T follicular helper cell (primary cell): ENCODE data around the gene MTERF4.
A peak's percentile ranks its signal among the peaks of the same experiment; 100 is the strongest.

Experiments
- DNase-seq: peaks from one replicate; pipeline ENCODE4 v3.0.0-alpha.2; 2020; ENCODE audit warnings: low read depth

Gene MTERF4

DNA sequence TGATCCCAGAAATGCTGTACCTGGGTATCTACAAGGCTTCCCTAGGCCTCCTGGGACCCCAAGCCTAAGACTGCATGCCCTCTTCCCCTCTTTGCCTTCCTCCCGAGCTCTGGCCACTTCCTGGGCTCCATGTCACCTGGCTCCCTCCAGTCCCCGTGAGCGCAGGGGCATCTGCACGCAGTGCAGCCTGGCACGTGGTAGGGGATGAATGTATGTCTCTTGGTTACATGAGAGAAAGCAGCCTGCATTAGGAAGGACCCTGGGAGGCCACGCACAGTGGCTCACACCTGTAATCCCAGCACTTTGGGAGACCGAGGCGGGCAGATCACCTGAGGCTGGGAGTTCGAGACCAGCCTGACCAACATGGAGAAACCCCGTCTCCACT is 31.3 kb upstream of the MTERF4 start:
- no peak for DNase-seq

DNA sequence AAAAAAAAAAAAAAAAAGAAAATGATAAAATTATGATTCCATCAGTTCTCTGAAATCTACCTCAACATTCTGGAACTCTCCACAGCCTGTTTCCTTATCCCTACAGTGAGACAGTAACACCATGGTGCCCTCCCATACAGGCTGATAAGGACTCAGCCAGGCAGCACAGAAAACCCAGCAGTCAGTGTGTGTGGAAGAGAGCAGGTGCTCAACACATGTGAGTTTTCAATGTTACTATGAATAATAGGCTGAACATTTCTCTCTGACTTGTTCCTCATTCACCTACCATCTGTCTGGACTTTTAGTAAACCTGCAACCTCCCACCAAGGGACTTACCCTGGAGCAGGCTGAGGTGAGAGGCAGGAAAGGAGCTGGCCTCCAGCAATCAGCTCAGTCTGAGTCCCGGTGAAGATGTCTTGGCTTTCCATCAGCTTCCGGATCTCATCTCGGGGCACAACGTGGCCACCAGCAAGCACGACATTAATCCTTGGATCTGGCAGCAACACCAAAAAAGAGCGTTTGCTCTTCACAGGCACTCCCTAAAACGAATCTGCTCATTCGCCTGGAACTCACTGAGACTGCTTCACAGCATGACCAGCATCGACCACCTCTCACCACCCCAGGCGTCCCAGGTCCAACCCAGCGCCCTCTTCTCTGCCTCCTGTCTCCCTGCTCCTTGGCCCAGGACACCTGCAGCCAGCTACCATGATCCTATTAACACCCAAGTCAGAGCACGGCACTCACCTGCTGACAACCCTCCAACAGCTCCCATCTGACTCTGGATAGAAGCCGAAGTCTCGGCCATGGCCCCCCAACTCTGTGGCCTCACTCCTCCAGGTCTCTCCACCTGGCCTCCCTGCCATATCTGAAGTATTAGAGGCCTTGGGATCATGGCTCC is 30.7 kb upstream of the MTERF4 start:
- no peak for DNase-seq

DNA sequence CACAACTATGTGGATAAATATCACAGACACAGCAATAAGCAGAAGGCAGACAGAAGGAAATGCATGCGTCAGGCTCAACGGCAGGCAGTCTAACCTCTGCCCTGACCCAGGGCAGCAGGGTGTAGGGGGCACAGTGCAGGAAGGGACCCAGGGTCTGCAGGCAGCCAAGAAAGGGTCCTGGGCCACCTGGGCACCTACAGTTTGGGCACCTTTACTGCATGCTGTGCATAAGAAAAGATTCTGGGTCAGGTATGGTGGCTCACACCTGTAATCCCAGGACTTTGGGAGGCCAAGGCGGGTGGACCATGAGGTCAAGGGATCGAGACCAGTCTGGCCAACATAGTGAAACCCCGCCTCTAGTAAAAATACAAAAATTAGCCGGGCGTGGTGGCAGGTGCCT is 29.4 kb upstream of the MTERF4 start:
- DNase-seq, result no peak

DNA sequence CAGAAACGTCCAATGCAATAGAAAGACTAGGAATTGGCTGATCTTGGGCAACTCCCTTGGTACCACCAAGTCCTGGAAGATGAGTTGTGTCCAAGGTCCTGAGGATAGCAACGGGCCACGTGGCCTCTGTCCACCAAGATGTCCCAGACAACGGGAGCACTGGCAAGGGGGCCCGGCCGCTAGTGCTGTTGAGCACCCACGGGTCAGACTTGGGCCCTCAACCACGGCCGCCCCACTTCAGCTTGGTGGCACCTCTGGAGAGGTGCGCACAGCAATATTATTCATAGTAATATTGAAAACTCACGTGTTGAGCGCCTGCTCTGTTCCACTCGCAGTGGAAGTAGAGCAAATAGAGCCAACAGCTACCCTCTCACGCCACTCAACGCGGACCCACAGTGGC is 28.2 kb upstream of the MTERF4 start:
- DNase-seq, result no peak

DNA sequence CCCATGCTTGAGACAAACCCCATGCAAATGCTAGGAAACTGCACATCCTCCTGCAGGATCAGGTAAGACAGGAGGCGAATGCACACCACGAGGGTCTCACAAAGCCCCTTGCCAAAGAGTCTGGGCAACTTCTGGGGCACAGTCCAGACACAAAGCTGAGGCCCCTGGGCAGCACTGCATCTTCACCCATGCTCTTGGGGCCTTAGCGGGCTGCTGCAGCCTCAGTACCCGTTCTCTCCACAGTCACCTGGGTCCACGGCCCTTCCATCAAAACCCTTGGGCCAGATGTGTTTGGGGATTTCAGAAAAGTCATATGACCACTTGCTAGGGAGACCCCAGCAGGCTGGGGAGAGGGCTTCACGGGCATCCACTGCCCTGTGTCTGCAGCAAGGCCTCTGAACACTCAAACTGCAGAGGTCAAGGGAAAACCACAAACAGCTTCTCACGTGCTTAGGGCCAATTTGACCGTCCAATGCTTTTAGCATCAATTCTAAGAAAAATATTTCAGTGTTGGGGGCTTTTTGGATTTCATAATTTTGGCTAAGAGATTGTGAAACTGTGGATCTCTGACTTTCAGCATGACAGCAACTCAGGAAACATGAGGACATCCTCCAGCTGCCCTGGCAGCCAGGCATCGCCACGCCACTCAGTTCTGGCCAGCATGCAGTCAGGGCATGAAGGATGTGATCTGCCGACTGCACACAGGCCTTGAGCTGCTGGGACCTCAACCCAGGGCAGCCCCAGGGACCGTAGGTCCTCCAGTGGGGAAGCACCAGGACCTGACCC is 27.2 kb upstream of the MTERF4 start:
- DNase-seq, result no peak

DNA sequence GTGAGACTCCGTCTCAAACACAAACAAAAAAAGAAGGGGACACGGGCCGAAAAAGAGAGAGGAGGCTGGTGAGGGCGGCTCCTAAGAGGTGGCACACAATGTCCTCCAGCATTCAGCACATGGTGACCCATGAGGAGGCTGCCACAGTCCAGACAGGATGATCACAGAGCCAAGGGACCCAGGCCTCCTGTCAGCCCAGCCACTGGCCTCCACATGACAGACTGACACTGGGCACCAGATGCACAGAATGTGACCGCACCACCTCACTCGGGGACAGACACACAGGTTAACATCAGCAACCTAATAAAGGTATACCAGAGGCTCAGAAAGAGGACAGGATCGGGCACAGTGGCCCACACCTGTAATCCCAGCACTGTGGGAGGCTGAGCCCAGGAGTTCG is 26.2 kb upstream of the MTERF4 start:
- DNase-seq, result no peak

DNA sequence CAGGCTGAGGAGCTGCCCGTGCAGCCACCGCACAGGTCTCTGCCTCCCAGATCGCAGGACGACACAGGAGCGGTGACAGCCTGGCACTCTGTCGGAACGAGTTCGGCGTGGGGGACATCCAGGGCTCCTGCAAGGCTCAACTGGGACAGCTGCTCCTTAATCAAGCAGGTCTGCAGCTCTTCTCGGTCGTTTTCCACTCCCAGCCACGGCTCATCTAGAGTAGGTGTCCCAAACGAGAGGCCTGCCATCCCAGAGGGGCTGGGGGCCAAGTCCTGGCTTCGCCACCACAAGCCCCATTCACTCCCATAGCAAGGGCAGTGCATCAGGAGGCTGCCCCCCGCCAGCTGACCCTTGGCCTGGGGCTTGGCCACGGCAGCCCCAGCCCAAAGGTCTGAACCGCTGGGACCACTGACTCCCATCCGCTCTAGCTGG is 24.7 kb upstream of the MTERF4 start:
- DNase-seq, result no peak

DNA sequence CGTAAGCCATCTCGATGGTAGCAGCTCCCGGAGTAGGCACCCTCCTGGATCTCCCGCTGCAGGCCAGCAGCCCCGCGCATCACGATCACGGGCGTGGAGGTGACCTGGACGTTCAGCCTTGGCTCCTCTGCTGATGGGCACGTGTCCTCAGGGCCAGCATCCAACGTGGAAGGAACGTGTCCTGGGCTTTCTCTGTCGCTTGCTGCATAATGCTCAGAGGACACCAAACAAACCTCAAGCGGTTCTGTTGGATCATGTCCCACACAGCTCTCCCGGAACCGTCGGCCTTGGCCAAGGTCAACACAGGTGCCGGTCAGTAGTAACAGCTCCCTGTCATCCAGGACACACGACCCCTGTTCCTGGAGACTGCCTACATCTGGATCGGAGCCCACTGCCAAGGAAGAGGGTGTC is 24.1 kb upstream of the MTERF4 start:
- DNase-seq, result no peak

DNA sequence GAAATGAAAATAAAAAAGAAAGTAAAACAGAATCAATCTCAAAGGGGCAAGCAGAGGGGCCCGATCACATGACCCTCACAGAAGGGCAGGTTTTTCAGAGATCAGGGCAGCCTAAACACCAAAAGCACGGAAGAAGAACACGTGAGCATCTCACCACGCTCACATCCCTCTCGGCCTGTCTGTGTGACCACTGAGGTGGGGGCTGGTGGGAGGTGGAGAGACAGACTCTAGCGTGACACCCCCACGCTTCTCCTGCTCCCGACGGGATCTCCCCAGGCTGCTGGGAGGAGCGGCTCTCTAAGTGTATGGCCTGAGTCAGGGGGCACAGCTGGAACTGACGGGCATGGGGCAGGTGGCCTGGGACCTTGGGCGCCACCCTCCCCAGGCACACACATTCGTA is 23.5 kb upstream of the MTERF4 start:
- no peak for DNase-seq

DNA sequence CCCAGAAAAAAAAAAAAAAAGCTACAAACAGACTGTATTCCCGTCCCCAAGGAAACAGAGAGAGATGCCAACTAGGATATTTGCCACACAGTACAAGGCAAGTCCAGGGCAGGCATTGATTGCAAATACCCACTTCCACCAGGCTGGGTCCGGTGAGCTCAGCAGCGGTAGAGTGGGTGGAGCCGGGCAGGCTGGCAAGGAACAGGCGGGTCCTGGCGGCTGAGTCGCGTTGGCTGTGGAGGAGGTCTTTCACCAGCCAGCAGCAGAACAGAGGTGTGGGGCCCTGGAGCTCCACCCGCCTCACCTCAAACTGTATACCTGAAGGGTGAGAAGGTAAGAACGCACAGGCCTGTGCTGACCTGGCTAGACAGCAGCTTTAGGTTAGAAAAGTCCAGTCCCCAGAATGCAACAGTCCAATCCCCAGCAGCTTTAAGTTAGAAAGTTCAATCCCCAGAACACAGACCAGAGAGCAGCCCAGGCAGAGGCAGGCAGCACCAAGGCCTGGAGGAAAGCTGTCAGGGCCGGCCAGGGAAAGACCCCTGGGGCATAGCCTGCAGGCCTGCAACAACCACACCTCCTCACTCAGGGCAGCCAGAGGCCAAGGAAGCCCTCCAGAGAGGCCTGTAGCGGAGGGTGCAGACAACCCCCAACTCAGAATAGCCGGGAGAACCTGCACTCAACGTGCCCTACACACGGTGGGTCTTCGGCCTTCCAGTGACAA is 21.9 kb upstream of the MTERF4 start:
- peak; percentile 55 for DNase-seq

DNA sequence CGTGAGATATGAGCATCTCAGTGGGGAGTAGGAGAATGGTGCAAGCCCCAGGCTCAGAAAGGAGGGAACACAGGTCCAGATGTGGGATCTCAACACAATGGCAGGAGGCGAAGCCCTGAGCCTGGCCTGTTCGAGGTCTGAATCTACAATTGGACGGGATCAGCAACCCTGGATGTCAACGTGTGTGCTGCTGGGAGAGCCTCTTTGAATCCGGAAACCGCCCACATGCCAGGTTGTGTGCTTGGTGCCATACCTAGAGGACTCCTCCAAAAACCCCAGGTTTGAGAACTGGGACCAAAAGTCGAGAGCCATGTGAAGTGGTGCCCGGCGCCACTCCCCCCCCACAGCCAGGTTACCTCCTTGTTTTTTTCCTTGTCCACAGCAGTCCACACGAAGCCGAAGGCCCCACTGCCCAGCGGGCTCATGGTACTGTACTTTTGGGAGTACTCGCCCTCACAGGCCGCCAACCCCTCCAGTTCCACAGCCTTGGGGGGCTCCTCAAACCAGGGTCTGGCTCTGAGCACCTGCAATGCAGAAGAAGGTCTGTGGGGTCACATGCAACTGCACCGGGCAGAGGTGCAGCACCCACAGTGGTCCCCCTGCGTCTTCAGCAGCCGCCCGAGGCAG is 20.4 kb upstream of the MTERF4 start:
- DNase-seq, result no peak

DNA sequence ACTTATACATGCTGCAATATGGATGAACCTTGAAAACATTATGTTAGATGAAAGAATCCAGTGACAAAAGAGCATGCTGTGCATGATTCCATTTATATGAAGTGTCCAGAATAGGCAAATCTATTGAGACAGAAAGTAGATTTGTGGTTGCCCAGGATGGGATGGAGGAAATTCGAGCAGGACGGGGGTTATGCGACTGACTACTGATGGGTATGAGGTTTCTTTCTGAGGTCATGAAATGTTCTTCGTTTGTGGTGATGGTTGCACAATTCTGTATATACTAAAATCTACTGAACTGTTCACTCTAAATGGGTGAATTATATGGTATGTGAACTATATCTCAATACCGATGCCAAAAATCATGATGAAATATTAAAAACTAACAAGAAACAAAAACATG is 18.9 kb upstream of the MTERF4 start:
- DNase-seq, result no peak

DNA sequence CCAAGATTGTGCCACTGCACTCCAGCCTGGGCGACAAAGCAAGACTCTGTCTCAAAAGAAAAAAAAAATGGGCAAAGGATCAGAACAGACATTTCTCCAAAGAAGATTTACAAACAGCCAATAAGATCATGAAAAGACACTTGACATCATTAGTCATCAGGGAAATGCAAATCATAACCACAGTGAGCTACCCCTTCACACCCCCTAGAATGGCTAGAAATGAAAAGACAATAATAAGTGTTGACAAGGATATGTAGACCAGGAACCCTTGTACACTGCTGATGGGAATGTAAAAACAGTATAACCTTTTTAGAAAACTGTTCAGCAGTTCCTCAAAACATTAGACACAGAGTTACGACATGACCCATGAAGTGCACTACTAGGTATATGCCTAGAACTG is 18.4 kb upstream of the MTERF4 start:
- no peak for DNase-seq

DNA sequence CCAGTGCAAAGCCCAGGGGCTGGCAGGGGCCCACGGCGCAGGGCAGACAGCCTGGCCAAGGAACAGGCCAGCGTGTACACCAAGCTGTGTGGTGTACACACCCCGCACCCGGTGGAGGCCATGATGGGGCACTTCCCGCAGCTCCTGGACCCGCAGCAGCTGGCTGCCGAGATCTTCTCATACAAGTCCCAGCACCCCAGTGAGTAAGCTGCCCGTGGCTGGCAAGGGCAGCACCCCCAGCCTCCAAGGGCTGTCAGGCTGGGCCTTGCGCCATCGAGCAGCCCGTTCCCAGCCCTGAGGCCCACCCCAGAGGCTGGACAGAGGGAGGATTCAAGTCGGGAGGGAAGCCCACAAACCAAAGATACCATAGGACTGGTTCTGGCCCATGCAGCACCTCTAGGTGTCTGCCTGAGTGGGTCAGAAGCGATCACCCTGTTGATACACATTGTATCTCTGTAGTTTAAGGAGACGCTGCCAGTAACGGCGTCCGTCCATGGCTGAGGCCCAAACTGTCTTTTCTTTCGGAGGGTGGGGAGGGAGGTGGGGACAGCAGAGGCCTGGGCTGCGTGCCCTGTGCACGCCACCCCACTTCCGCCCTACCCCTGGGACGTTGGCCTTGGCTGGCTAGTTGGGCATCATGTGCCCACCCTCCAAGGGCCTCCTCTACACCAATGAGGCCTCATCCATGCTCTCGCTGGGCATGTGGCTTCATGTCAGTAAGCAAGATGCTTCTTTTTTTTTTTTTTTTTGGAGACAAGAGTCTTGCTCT is 16.8 kb upstream of the MTERF4 start:
- no peak for DNase-seq

DNA sequence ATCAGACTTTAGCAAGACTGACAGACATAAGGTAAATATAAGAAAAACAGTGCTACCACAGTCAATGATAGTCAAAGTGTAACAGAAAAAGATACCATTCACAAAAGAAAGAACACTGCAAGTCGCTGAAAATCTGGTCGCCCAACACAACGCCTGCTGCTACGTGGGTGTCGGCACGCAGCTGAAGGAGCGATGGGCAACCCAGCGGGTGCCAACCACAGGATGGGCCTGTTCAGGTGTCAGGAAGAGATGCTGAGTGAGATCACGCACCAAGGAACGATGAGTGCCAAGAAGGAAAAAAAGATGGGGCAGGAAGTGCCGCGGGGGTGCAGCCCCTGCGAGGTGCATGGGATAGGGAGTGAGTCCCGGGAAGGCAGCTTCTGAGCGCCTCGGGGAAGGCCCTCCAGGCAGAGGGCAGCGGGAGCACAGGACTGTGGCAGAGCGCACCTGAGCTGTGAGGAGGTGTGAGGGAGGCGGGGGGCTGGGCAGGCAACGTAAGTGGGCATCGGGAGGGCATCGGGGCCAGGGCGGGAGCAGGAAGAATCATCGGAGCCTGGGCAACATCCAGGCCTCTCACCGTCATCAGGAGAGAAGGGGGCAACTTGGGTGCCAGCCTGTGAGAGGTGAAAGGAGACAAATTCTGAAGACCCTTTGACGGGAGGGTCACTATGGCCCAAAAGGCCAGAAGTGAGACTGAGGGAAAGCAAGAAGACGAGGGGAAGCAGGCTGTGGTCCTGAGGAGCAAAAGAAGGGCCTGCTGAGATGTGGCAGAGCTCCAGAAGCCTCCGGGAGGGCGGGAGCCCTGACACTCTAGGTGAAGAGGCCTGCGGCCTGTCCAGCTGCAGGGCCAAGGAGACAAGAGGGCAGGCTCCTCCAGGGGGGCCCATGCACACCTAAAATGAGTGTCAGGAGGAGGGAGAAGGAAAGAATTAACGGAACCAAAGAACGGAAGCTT is 14.8 kb upstream of the MTERF4 start:
- no peak for DNase-seq

DNA sequence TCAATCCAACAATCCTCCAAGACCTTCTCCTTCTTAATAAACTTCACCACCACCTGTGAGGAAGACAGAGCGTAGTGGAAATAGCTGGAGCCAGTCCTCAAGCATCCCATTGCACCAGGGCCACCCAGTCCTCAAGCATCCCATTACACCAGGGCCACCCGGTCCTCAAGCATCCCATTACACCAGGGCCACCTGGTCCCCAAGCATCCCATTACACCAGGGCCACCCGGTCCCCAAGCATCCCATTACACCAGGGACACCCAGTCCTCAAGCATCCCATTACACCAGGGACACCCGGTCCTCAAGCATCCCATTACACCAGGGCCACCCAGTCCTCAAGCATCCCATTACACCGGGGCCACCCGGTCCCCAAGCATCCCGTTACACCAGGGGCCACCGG is 13.3 kb upstream of the MTERF4 start:
- DNase-seq, result no peak

DNA sequence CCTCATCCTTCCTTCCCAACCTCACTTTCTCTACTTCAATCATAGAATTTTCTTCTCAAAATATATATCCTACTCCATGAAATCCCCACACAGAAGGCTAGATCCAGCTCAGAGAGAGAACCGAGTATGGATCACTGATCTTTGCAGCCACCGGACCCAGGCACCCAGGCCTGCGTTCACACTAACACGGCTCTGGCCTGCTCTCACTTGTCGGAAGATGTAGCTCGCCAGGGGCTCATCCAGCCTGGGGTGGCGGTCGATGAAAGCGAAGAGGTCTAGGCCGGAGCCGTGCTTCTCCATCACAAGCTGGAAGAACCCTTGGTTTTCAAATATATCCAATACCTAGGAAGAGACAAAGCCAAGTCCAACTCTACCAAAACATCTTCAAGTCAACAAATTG is 12.7 kb upstream of the MTERF4 start:
- no peak for DNase-seq

DNA sequence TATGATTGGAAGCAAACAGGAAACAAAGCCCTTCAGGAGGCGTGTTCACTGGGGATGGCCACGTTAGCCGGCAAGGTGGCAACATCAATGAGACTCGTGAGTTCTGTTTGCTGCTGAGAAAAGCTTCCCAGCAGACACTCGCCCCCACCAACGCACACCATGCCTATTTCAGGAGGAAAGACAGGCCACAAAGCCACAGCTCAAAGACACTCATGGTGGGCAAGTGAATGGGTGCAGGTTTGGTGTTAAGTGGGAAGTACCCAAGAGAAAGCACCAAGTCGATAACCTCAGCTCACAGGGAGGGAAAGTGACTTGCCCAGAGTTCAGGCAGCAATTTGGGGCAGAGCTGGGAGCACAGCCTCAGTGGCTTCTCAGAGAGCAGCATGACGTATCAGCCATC is 10.5 kb upstream of the MTERF4 start:
- peak; percentile 51 for DNase-seq

DNA sequence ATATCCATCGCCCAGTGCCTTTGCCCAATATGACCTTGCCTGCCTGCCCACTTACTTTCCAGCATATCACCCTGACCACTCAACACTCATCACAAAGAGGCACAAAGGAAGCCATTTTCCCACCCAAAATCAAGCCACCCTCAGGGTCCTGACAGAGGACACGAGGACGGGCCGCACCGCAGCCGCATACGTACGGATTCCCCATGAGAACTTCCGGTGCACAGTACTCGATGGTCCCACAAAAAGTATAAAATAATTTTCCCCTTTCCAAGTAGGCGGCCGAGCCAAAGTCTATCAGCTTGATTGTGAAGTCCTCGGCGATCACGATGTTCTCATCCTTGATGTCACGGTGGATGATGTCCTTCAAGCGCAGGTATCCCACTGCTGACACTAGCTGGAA is 10.0 kb upstream of the MTERF4 start:
- no peak for DNase-seq

DNA sequence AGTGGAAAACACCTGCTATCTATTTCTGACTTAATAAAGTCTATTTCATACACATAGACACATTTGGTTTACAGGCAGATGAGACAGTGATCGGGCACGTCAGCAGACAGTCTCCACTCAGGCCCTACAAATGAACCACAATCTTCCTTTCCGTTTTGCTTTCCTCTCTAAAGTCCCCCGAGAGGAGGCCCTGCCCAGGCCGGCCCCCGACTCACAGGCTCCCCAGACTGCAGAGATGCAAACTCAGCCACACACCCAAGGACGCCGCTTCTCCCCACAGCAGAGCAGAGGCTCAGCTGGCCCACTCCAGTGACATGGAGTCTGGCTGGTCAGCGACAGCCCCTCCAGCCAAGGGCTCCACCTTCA is 9.3 kb upstream of the MTERF4 start:
- DNase-seq, result peak; percentile 30
